GM19467 (cell line): ENCODE data around the gene HOXA4.
A peak's percentile ranks its signal among the peaks of the same experiment; 100 is the strongest.

Experiments
- ATAC-seq: cut with Tn5 transposase; IDR thresholded peaks from one replicate; pipeline ENCODE4 v1.9.1; 2021; ENCODE audit warnings: mild to moderate bottlenecking, moderate library complexity; ENCODE audit not compliant: unreplicated experiment

HOXA4 gene

DNA sequence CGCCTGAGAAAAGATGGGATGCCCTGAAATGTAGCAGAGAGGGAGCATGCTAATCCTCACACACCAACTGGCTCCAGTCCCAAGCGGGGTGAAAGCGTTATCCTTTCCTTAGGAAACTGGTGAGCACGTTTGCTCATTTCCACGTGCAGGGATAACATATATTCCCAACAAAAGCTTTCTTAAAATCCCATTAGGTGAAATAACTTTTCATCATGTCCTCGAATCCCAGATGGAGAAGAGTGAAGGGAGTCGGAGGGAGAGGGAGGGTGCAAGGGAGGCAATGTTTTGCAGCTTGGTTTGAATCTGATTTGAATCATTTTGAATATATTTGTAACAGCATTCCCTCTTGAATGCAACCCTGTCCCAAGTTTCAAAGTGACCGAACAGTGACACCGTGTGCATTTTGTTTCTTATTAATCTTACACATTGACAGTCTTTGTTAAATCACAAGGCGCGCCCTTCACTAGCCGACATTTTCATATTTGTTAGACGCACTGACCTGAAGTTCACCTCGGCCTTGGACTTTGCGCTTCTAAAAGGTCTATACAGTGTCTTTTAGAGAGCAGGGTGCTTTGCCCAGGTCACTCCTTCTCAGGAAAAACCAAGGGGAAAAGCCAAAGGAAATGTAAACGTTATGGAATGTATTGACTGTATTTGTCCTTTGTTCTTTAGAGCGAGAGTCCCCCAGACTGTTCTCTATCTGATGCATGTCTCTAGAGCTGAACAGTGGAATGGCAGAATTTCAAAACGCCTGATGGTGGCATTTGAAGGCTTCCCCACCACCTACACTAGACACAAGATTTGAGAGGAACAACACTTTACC lies 3.1 kb upstream of the HOXA4 start:
- no peak for ATAC-seq

DNA sequence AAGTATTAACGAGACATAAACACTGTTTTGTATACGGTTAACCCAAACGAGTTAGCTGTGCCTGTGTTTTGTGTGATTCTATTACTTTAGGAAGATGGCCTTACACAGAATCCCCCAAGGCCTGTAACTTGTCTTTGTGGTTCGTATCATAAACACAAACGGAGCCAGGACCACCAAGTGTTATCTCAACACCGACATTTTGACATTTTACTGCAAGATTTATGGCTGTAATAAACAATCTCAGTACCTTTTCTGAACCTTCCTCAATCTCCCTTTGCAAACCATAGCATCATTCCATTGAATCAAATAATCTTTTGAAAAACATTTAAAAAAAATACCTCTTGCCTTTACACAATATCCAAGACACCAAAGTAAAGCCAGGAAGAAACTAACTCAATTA lies 2.4 kb upstream of the HOXA4 start:
- no peak for ATAC-seq

DNA sequence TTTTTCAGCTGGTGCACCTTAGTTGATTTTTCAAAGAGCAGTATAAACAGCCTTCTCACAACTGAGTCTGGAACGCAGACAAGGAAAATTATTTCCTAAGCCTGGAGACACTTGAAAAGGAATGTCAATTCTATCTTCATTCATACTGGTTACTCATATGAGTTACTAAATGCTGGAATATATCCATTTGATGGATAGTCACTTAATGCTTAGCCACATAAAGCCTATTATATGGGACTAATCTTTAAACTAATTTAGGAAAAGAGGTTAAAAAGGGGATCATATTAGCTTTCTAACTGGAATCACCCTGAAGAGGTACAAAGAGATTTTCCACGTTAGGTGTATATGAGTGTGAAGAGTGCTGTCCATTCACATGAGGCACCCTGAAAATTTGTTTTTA lies 1.7 kb upstream of the HOXA4 start:
- ATAC-seq: no peak

DNA sequence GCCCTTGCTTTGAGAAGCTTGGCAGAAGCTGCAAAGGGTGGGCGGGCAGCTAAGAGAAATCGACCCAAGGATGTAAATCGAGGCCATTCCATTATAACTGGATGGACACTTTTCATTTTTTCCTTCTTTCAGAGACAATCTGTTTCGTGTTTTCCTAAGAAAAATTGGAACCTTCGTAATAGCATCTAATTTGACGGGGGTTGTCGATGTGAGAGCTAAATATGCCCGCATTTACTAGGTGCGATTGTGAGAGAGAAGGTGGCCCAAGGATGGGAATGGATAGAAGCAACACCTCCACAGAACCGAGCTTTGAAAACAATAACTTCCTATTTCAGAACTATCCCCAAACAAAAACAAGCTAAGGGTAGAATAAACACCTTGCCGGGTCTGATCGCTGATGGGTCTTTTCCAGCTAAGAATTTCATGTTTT lies 848 bp upstream of the HOXA4 start:
- no peak for ATAC-seq

DNA sequence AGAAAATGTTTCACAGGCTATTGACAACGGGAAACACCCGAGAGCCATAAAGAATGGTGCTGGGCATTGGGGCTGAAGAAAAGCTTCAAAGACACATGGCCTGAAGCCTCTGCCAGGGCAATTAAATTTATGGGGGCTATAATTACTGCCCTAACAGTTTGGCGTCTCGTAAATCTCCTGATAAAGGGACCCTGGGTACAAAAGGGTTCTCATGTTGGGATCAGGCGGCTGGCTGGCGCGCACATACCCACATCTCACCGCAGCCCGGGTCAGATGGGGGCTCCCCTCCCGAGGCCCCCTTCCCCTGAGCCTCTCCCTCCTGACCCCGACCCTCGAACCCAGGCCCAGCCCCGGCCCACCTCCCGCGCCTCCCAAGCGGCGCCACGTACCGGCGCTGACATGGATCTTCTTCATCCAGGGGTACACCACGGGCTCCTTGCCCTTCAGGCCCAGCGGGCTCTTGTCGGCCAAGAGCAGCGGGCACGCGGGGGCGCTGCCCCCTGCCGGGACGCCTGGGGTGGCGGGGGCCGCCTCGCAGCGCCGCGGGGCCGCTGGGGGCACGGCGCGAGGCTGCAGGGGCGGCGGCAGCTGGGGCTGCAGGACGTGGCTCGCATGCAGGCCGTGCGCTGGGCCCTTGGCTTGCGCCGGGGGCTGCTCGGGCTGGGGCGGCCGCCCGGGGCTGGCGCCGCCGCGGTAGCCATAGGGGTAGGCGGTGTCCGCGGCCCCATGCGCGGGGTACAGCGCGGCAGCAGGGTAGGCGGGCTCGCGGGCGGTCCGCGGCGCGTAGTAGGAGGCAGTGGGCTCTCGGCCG lies 623 bp downstream of the HOXA4 start:
- ATAC-seq: peak; percentile 36

DNA sequence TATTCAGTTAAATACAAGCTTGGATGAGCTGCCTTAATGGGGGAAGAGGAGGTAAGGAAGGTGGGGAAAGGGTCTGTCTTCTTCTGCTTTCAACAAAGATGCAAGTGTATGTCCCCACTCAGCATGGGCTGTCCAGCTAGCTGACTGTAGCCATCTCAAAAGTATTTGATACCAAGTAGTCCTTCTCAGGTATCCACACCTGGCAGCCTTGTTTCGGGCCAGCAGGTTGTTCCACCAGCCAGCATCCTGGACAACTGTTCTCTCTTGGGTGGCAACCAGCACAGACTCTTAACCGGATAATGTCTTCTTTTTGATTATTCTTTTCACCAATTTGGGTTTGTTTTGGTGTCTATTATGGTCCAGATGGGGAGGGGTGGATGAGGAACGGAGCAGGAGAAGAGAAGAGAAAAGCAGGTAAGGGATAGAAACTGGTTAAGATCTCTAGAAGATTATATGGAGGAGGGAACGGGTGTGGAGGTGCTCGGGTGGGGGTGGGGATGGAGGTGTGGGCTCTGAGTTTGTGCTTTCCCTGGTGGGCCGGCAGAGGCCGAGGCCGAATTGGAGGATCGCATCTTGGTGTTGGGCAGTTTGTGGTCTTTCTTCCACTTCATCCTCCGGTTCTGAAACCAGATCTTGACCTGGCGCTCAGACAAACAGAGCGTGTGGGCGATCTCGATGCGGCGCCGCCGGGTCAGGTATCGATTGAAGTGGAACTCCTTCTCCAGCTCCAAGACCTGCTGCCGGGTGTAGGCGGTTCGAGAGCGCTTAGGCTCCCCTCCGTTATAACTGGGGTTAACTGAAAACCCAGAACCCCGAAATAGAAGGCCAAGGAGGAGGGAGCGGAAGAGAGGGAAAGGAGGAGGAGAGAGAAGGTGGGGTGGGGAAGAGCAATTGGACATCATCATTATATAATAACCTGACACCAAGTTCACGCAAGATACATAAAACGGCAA lies 1.5 kb downstream of the HOXA4 start:
- ATAC-seq: no peak

DNA sequence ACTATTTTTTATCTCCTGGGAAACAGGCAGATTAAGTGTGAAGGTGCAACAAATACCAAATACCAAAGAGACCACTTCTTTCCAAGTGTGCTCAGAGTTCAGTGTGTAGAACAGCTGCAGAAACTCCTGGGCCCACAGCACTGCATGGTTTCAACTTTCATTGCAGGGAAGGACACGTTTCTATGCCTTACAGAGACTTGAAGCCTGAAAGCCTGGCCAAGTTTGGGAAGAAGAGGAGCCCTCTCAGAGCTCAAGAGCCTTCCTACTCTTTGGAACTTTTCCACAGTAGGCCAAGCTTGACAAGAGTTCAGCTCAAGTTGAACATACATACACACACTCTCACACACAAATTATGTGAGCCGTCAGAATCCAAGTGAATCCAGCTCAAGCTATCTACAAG lies 2.5 kb downstream of the HOXA4 start:
- no peak for ATAC-seq

DNA sequence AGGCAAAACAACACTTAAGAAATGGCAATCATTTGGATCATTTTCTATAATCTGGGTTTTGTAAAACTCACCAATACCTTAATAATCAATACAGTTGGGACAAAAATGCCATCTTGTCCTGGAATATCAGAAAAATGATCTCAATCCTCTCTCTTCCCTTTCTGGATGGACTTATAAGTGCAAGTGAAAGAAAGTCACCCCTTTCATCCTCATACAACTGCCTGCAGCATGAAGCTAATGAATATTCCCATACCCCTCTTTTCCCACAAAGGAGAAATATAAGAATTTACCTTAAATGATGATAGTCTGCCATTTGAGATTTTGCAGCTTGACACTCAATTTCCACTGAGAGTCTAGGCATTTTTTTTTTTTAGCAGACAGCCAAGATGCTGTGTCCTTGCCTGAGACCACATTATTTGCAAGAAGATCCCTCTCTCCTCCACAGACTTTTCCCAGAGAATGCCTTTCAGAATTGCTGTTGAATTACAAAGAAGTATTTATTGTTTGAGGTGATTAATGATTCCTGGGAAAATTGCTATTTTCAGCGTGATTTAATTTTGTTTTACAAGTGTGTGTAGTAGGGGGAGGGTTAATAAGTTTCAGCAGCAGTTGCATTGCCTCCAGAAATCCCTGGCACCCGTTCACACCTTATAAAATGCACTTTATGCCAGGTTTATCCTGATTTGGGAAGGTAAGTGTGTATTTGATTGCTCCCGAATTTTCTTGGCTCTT lies 3.8 kb downstream of the HOXA4 start:
- ATAC-seq: no peak

DNA sequence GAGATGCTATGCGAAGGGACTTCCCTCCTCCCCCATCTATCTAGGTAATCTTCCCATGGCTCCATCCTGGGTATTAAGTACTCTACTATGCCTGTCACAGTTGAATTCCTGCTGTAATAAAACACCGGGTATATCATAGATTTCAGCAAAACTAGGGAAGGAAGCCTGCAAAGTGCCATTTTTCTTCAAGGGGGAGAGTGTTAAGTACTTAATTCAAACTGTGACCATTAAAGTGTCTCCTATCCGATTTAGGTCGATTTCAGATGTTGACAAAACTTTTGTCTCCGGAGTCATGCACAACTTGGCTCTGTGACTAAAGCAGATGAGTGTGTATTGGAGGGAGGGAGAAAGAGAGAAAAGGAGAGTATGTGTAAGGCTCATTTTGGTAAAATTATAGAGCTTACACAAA lies 4.6 kb downstream of the HOXA4 start:
- no peak for ATAC-seq

DNA sequence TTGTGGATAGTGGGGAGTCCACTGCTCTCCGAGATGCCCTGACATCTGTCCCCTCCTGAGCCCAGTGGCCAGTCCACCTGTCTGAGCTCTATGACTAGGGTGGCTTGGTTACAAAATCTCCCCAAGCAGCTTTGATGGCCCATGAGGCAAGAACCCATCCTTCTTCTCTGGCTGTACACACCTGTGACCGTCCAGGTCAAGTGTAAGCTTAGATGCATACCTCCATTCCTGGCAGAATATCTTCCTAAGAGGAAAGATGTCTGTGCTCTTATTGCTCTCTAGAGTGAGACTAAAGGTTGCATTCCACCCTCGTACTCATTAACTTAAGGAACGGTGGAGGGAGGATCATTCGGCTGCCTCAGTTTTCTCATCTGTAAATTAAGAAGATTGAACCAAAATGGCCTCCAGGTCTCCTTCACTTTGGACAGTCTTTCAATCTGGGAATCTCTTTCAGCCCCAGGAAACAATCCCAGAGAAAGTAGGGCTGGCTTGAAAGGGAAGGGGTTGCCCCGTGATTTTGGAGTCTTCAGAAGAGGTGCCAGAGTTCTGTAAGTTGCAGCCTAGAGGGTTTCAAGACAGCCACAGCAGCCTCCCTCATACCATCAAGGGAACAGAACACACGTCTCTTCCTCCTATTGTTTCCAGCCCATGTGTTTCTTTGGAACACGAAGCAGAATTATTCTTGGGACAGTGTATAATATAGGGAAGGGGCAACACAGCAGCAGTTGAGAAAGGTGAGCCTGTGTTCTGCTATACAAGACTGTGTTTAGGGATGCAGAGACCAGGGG lies 5.5 kb downstream of the HOXA4 start:
- ATAC-seq: no peak

DNA sequence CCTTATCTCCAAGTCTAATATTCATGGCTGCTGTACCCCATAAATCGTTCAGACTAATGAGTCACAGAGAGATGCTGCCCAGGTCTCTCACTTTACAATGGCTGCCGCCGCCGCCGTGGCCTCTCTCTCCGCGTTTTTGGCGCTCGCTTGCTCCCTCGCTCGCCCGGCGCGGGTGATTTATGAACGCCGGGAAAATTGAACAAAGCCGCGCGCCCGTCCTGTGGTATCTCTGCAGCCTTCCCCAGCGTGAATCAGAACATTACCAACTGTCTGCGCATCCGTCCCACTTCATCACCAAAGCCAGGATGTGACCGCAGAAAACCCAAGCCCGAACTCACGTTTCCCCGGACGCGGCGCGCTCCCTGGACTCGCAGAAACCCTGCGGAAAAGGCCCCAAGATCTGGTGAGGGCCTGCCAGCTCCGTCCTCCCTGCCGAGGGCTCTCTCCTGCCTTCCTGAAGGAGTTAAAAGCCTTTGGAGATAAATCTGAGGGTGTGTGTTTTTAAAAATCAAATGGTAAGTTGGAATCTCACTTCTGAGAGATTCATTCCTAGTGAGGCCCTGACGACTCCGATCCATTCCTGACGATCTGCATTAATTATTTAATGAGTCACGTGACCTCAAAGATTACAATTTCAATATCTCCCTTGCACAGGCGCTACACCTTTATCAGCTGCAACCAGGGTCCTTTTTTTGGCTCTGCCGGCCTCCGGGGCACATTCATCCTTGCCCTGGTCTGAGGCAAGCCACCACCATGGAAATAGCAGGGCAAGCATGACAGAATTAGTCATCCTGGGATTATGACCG lies 6.3 kb downstream of the HOXA4 start:
- no peak for ATAC-seq

DNA sequence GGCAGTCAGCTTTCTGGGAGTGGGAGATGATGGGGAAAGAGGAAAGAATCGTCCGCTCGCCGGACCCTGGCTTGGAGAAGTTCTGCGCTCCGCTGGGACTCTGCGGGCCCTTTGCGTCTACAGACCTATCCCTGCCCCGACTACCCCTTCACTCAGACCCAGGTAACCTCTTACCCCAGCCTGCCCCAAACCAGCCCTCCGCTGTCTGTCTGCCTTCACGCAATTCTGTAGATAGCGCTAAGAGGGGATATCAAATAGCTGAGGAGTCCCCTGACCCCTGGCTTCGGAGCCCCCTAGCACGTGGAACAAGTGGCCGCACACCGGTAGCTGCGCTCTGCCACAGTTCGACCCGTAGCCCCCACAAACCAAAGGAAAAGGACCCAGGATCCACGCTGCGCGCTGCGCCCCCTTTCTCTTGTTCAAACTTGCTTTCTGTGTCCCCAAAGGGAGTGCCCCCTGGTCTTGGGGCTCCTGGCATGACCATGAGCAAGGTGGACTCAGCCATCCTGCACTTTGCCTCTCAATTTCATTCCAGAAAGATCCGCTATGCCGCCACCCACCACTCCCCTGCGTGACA lies 7.0 kb downstream of the HOXA4 start:
- ATAC-seq: no peak

DNA sequence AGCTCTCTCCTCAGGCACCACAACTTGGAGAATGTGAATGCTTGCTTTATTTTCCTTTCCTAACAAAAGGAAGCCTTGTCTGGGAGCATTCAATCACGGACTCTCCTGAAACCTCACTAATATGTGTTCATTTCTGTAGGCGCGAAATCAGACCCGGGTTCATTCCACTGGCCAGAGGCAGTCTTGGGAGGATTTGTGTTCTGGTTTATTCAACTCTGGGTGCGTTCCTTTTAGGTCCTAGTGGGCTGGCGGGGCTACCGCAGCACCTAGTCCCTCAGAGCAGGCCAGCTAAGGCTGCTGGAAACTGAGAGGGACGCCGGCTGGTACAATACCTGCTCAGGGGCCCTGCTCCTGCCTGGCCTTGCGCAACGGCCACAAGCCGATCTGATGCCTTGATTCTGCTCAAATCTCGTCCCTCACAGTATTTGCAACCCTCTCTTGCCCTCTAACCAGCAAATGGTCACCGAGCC lies 7.5 kb downstream of the HOXA4 start:
- no peak for ATAC-seq

DNA sequence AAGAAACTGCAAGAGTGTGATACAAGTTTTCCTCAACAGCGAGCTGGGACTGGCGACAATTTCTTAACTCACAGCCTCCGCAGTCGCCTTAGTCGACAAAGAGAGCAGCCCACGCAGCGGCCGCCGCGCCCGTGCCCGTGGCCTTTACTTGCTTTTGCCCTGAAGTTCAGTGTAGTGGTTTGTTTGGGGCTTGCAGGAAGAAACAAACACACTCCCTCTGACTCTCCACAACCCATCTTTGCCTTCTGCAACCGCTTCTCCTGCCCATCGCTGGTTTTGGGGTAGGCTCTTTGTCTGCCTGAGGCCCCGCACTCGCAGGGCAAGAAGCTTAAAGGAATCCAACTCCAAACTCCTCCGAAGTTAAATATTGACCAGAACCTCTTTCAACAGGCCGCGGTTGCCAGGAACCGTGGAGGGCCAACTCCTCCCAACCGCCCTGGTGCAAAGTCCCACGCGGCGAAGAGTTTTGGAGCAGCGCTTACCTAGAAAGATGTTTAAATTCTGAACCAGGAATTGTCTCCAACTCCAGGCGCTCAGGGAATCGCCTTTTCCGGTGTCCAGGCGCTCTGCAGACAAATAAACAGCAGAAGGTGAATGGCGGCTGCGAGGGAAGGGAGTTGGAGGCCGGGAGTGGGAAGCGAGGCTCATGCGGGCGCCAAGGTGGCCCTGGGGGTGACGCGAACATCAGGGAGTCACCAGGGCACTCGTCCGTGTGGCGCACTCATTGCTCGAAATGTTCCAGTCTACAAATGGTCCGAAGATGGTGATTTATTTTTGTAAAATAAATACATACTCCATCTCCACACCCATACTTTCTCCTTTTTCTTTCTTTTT lies 8.3 kb downstream of the HOXA4 start:
- no peak for ATAC-seq

DNA sequence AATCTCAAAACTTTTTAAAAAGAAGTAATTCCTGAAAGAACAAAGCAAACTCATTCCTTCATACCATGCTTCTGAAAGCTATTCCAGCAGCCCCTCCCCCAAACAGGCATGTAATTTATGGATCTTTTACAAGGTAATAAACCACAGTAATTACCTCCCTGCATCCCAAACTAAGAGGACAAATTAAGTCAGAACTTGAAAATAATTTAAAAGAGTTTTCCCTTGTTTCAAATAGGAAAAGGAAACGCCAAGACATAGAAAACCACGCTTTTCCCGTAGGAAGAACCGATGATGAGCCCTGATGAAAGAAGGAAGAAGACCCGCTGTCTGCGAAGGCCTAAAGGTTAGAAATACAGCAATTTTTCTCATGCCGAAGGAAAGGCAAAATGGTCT lies 8.9 kb downstream of the HOXA4 start:
- no peak for ATAC-seq

DNA sequence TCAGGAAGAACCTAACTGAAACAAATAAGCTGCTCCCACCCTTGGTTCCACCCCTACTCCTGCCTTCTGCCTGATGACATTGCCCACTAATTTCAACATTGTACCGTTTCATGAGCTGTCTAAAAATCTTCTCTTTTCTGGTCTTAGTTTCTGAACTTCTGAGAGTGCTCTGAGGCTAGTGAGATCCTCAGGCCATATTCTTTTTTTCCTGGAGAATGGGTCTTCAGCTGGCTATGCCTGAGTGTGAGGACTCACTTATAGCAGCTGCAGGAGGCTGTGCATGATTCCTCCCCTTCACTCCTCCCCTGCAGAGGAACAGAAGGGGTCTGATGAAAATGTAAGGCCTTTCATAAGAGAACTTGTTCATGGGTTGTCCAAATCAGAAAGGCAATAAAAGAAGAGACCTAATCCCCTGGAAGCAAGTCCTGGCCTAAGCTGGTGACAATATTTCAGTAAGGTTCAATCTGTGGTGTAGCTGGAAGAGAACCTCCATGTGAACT lies 11.1 kb downstream of the HOXA4 start:
- no peak for ATAC-seq

DNA sequence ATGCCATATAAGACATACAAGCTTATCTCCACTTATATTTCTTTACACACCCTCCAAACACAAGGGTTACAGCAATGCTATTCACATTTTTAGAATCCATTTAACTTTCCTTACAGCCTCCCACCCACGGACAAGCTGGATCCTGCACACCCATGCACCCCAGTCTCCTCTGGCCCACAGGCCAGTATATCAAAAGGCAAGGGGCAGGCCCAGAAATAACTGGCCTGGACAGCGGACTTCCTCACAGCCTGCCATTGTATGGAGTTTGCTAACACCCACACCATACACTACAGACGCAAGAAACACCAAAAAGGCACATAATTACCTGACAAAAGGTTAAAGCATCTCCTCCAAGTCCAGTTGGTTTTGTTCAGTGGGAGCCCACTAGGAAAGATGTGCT lies 12.0 kb downstream of the HOXA4 start:
- no peak for ATAC-seq
